Epithelial cell of esophagus (primary cell): ENCODE data around the gene CBX8.

ENCODE experiments used
- DNase-seq: peaks from one replicate; pipeline ENCODE4 v3.0.0; 2010; ENCODE audit warnings: low read depth
- H3K4me3 ChIP-seq: 2 replicates; pipeline ENCODE4 v1.5.1; 2011; ENCODE audit warnings: mild to moderate bottlenecking, low read length, control low read depth
- CTCF ChIP-seq: IDR thresholded peaks from 2 replicates; pipeline ENCODE4 v1.5.1; 2011; ENCODE audit warnings: low read depth, mild to moderate bottlenecking, low read length, control low read depth, inconsistent platforms; ENCODE audit not compliant: insufficient read depth; ENCODE audit errors: missing control alignments

CBX8 gene

GRCh38 chr17:79796763-79797491, at the start of gene CBX8:
CBX8 (minus strand) TSS chr17:79797077; CDS start chr17:79796998, 79 bp downstream.
- peak within 1 kb of the TSS; percentile 76 for H3K4me3 ChIP-seq
- TF ChIP-seq CTCF, result no peak
- peak; percentile 100 for DNase-seq

GRCh38 chr17:79845601-79845949, 48.7 kb upstream of the CBX8 start:
- H3K4me3 ChIP-seq, result no peak overlapping the region
- no peak for TF ChIP-seq CTCF
- DNase-seq, result no peak

- DNase-seq, result peak; percentile 29
- no peak overlapping the region for H3K4me3 ChIP-seq
- peak; percentile 48 for TF ChIP-seq CTCF
Measured at GRCh38 chr17:79844869-79845600, 48.2 kb upstream of the CBX8 start.

GRCh38 chr17:79843816-79844800, 47.2 kb upstream of the CBX8 start:
- peak overlapping the region; percentile 40 for H3K4me3 ChIP-seq

GRCh38 chr17:79843474-79843815, 46.6 kb upstream of the CBX8 start:
- DNase-seq, result peak; percentile 14
- no peak for TF ChIP-seq CTCF
- H3K4me3 ChIP-seq, result peak overlapping the region; percentile 40

More at GRCh38 chr17:79843816-79844800, 47.2 kb upstream of the CBX8 start:
- peak; percentile 27 for DNase-seq
- no peak for TF ChIP-seq CTCF

GRCh38 chr17:79842656-79843473, 46.0 kb upstream of the CBX8 start:
- TF ChIP-seq CTCF, result no peak
- peak overlapping the region; percentile 40 for H3K4me3 ChIP-seq
- DNase-seq, result no peak
